ENCODE data around the gene CD300H.

Gene CD300H

GRCh38 chr17:74516561-74517328 lies 50.6 kb downstream of the CD300H start:
- H3K4me3 ChIP-seq (ENCODE audit: control insufficient read depth, low read depth, low read length) = no peak overlapping the region
- no peak for TF ChIP-seq CTCF (conservative IDR thresholded peaks at IDR 0.05; ENCODE audit: control insufficient read depth, insufficient read depth, low read depth, low read length)
- no peak for DNase-seq (ENCODE audit: low read depth)

- H3K4me3 ChIP-seq (ENCODE audit: control insufficient read depth, low read depth, low read length) = no peak overlapping the region
- DNase-seq (ENCODE audit: low read depth) = no peak
- no peak for TF ChIP-seq CTCF (conservative IDR thresholded peaks at IDR 0.05; ENCODE audit: control insufficient read depth, insufficient read depth, low read depth, low read length)
Measured at GRCh38 chr17:74515941-74516340, 51.4 kb downstream of the CD300H start.

- DNase-seq (ENCODE audit: low read depth) = no peak
- no peak overlapping the region for H3K4me3 ChIP-seq (ENCODE audit: control insufficient read depth, low read depth, low read length)
- no peak for TF ChIP-seq CTCF (conservative IDR thresholded peaks at IDR 0.05; ENCODE audit: control insufficient read depth, insufficient read depth, low read depth, low read length)
Measured at GRCh38 chr17:74514632-74515334, 52.5 kb downstream of the CD300H start.

GRCh38 chr17:74513987-74514631 lies 53.2 kb downstream of the CD300H start:
- no peak overlapping the region for H3K4me3 ChIP-seq (ENCODE audit: control insufficient read depth, low read depth, low read length)
- peak; percentile 65 for DNase-seq (ENCODE audit: low read depth)
- no peak for TF ChIP-seq CTCF (conservative IDR thresholded peaks at IDR 0.05; ENCODE audit: control insufficient read depth, insufficient read depth, low read depth, low read length)

GRCh38 chr17:74512624-74513091 lies 54.7 kb downstream of the CD300H start:
- H3K4me3 ChIP-seq (ENCODE audit: control insufficient read depth, low read depth, low read length) = no peak overlapping the region
- no peak for TF ChIP-seq CTCF (conservative IDR thresholded peaks at IDR 0.05; ENCODE audit: control insufficient read depth, insufficient read depth, low read depth, low read length)
- peak; percentile 87 for DNase-seq (ENCODE audit: low read depth)

- H3K4me3 ChIP-seq (ENCODE audit: control insufficient read depth, low read depth, low read length) = no peak overlapping the region
- TF ChIP-seq CTCF (conservative IDR thresholded peaks at IDR 0.05; ENCODE audit: control insufficient read depth, insufficient read depth, low read depth, low read length) = no peak
- DNase-seq (ENCODE audit: low read depth) = peak; percentile 81
Measured at GRCh38 chr17:74512036-74512435, 55.3 kb downstream of the CD300H start.

Data from fibroblast of mammary gland (primary cell).